Neural cell (in vitro differentiated cells): ENCODE data around the gene TLCD3A. TPM values are rescaled to one million over a fixed set of nuclear protein-coding genes. Genes with fewer than 3 reads are reported as not detected.

ENCODE experiments used
- H2AFZ ChIP-seq: fragments of 200-600, 300-800 bp; sonication (generic), shearing (Covaris generic); 2 replicates; pipeline ENCODE4 v1.6.0; 2014; ENCODE audit warnings: low read depth, mild to moderate bottlenecking, antibody characterized with exemption, low read length, moderate library complexity
- H3F3A ChIP-seq: fragments of 200-600 bp; shearing (Covaris generic); 2 replicates; pipeline ENCODE4 v1.6.1; 2016; ENCODE audit warnings: mild to moderate bottlenecking, moderate library complexity, mixed read lengths, antibody characterized with exemption, low read length; ENCODE audit not compliant: insufficient read depth, poor library complexity, severe bottlenecking
- H3K27ac ChIP-seq: fragments of 200-600, 300-800 bp; sonication (generic), shearing (Covaris generic); 2 replicates; pipeline ENCODE4 v1.5.1; 2014; ENCODE audit warnings: mild to moderate bottlenecking, low read length, moderate library complexity
- H3K27me3 ChIP-seq: fragments of 300-800, 200-600 bp; sonication (generic), shearing (Covaris generic); 2 replicates; pipeline ENCODE4 v1.6.0; 2014; ENCODE audit warnings: mild to moderate bottlenecking, low read depth, low read length, moderate library complexity; ENCODE audit not compliant: insufficient read depth
- H3K36me3 ChIP-seq: fragments of 300-800, 200-600 bp; sonication (generic), shearing (Covaris generic); 2 replicates; pipeline ENCODE4 v1.5.1; 2014; ENCODE audit warnings: mild to moderate bottlenecking, antibody characterized with exemption, low read length, moderate library complexity; ENCODE audit not compliant: insufficient read depth
- H3K4me2 ChIP-seq: fragments of 300-800, 200-600 bp; sonication (generic), shearing (Covaris generic); 2 replicates; pipeline ENCODE4 v1.6.0; 2014; ENCODE audit warnings: mild to moderate bottlenecking, low read length
- H3K4me3 ChIP-seq: fragments of 300-800, 200-600 bp; sonication (generic), shearing (Covaris generic); 2 replicates; pipeline ENCODE4 v1.5.1; 2014; ENCODE audit warnings: mild to moderate bottlenecking, low read length, moderate library complexity
- H3K79me2 ChIP-seq: fragments of 200-600 bp; shearing (Covaris generic); replicated peaks from 2 replicates; pipeline ENCODE4 v1.6.0; 2014; ENCODE audit warnings: mild to moderate bottlenecking, low read length, moderate library complexity; ENCODE audit not compliant: insufficient read depth
- H3K9ac ChIP-seq: fragments of 300-800, 200-600 bp; sonication (generic), shearing (Covaris generic); 2 replicates; pipeline ENCODE4 v1.6.1; 2016; ENCODE audit warnings: mild to moderate bottlenecking, low read length, mixed read lengths
- H3K9me2 ChIP-seq: fragments of 200-600 bp; shearing (Covaris generic); 2 replicates; pipeline ENCODE4 v1.6.1; 2016; ENCODE audit warnings: mild to moderate bottlenecking, low read length, mixed read lengths; ENCODE audit not compliant: insufficient read depth
- H3K9me3 ChIP-seq: fragments of 200-600, 300-800 bp; sonication (generic), shearing (Covaris generic); 2 replicates; pipeline ENCODE4 v1.6.1; 2016; ENCODE audit warnings: mild to moderate bottlenecking, mixed run types, low read length, moderate library complexity, mixed read lengths
- H4K20me1 ChIP-seq: fragments of 200-600 bp; shearing (Covaris generic); 2 replicates; pipeline ENCODE4 v1.6.1; 2016; ENCODE audit warnings: mild to moderate bottlenecking, mixed run types; ENCODE audit not compliant: insufficient read depth
- CTCF ChIP-seq: fragments of 450-650 bp; IDR thresholded peaks from 2 replicates; pipeline ENCODE4 v1.5.1; 2014; ENCODE audit warnings: antibody characterized with exemption, mild to moderate bottlenecking, moderate library complexity; ENCODE audit not compliant: poor library complexity, severe bottlenecking
- EP300 ChIP-seq: fragments of 450-650 bp; conservative IDR thresholded peaks from 2 replicates; pipeline ENCODE4 v1.6.1; 2014; ENCODE audit warnings: antibody characterized with exemption, mild to moderate bottlenecking, moderate library complexity; ENCODE audit not compliant: poor library complexity, severe bottlenecking
- EZH2 ChIP-seq: fragments of 200-600, 300-800 bp; shearing (Covaris generic), sonication (generic); IDR thresholded peaks from 2 replicates; pipeline ENCODE4 v1.6.1; 2014; ENCODE audit warnings: antibody characterized with exemption, low read length, borderline replicate concordance, mild to moderate bottlenecking; ENCODE audit not compliant: insufficient read depth, poor library complexity, severe bottlenecking
- MXI1 ChIP-seq: fragments of 450-650 bp; conservative IDR thresholded peaks from 2 replicates; pipeline ENCODE4 v1.6.1; 2014; ENCODE audit warnings: antibody characterized with exemption, mild to moderate bottlenecking; ENCODE audit not compliant: poor library complexity, severe bottlenecking
- POLR2AphosphoS5 ChIP-seq: IDR thresholded peaks from 2 replicates; pipeline ENCODE4 v1.6.1; 2012
- RAD21 ChIP-seq: fragments of 450-650 bp; conservative IDR thresholded peaks from 2 replicates; pipeline ENCODE4 v1.6.1; 2014; ENCODE audit warnings: antibody characterized with exemption, mild to moderate bottlenecking, moderate library complexity
- SMC3 ChIP-seq: fragments of 450-650 bp; conservative IDR thresholded peaks from 2 replicates; pipeline ENCODE4 v1.6.1; 2014; ENCODE audit warnings: antibody characterized with exemption, mild to moderate bottlenecking, moderate library complexity; ENCODE audit not compliant: poor library complexity
- TAF1 ChIP-seq: IDR thresholded peaks from 2 replicates; pipeline ENCODE4 v1.6.1; 2012; ENCODE audit warnings: low read depth
- polyA plus RNA-seq: library from polyadenylated mRNA; depleted of rRNA; stranded (reverse); fragments of >200 nt; gene quantifications from 2 replicates; pipeline ENCODE4 v1.2.3, GENCODE V29; 2014
- TF ChIP-seq, protein P1 (sequence below): IDR thresholded peaks from 2 replicates; pipeline ENCODE4 v1.6.1; 2012; ENCODE audit warnings: borderline replicate concordance

The TLCD3A gene
- polyA plus RNA-seq, 1 donor from 2014 or later: 17.0 TPM

DNA sequence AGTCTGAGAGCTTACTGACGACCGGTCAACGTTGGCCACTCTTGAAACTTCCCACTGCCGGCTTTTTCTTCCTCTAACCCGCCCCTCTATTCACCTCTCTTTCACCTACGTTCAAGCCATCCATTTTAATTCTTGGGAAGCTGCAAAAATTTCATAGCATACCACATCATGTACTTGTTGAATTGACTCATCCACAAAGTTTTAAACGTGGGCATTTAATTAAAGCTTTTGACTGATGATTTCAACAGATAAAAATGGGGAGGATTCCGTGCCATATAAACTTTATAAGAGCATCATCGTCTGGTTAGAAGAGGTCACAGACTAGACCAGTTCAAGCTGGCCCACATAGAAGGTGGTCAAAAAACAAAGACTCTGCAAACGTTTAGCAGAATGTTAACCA is 40.3 kb upstream of the TLCD3A start:
- no peaks in the 10 kb centered on the region for H3K9me2 ChIP-seq
- no peak overlapping the region for H3K27ac ChIP-seq
- no peaks in the 10 kb centered on the region for H3K79me2 ChIP-seq
- no peaks in the 10 kb centered on the region for H3K9me3 ChIP-seq
- no peaks in the 10 kb centered on the region for H3K27me3 ChIP-seq
- H3F3A ChIP-seq: no peaks in the 10 kb centered on the region
- H3K36me3 ChIP-seq: peaks cover 12% of the 10 kb centered on the region
- H4K20me1 ChIP-seq: no peaks in the 10 kb centered on the region
- no peak overlapping the region for H3K9ac ChIP-seq
- H2AFZ ChIP-seq: no peak overlapping the region
- H3K4me2 ChIP-seq: no peak overlapping the region
- no peak for TF ChIP-seq MXI1
- no peak for TF ChIP-seq TAF1
- TF ChIP-seq RAD21: no peak
- TF ChIP-seq, protein P1, sequence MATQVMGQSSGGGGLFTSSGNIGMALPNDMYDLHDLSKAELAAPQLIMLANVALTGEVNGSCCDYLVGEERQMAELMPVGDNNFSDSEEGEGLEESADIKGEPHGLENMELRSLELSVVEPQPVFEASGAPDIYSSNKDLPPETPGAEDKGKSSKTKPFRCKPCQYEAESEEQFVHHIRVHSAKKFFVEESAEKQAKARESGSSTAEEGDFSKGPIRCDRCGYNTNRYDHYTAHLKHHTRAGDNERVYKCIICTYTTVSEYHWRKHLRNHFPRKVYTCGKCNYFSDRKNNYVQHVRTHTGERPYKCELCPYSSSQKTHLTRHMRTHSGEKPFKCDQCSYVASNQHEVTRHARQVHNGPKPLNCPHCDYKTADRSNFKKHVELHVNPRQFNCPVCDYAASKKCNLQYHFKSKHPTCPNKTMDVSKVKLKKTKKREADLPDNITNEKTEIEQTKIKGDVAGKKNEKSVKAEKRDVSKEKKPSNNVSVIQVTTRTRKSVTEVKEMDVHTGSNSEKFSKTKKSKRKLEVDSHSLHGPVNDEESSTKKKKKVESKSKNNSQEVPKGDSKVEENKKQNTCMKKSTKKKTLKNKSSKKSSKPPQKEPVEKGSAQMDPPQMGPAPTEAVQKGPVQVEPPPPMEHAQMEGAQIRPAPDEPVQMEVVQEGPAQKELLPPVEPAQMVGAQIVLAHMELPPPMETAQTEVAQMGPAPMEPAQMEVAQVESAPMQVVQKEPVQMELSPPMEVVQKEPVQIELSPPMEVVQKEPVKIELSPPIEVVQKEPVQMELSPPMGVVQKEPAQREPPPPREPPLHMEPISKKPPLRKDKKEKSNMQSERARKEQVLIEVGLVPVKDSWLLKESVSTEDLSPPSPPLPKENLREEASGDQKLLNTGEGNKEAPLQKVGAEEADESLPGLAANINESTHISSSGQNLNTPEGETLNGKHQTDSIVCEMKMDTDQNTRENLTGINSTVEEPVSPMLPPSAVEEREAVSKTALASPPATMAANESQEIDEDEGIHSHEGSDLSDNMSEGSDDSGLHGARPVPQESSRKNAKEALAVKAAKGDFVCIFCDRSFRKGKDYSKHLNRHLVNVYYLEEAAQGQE: no peak
- TF ChIP-seq CTCF: no peak
- no peak for TF ChIP-seq SMC3
- TF ChIP-seq POLR2AphosphoS5: no peak
- TF ChIP-seq EZH2: no peak
- no peak for TF ChIP-seq EP300
- H3K4me3 ChIP-seq: no peak overlapping the region

GRCh38 chr17:693791-694638 is 38.4 kb upstream of the TLCD3A start:
- Histone ChIP-seq H3K27ac (no peak overlapping the region), H3F3A (no peaks in the 10 kb centered on the region), H3K9me3 (no peaks in the 10 kb centered on the region), H2AFZ (no peak overlapping the region), H3K36me3 (peaks cover 12% of the 10 kb centered on the region), H3K27me3 (no peaks in the 10 kb centered on the region), H3K9me2 (no peaks in the 10 kb centered on the region), H3K9ac (no peak overlapping the region), H3K4me3 (no peak overlapping the region), H3K4me2 (no peak overlapping the region), H3K79me2 (no peaks in the 10 kb centered on the region), H4K20me1 (no peaks in the 10 kb centered on the region)
- TF ChIP-seq CTCF (no peak), RAD21 (no peak)
